Stimulated activated naive CD8-positive, alpha-beta T cell treated with anti-CD3 and anti-CD28 coated beads, Interleukin-15, Interleukin-2, amounts not matched to agents 100 ng/mL and 50 ng/mL, for 24 hours (primary cell): ENCODE results near the gene LRP1.

Source experiments
- H3K27ac Mint-ChIP-seq: one replicate; pipeline ENCODE4 v1.8.0; 2021; ENCODE audit warnings: mild to moderate bottlenecking, mixed read lengths
- H3K27me3 Mint-ChIP-seq: one replicate; pipeline ENCODE4 v1.8.0; 2021; ENCODE audit warnings: mixed read lengths
- H3K36me3 Mint-ChIP-seq: one replicate; pipeline ENCODE4 v1.8.0; 2021; ENCODE audit warnings: low read depth, mixed read lengths
- H3K4me1 Mint-ChIP-seq: one replicate; pipeline ENCODE4 v1.8.0; 2021; ENCODE audit warnings: low read depth, mixed read lengths
- H3K4me3 Mint-ChIP-seq: one replicate; pipeline ENCODE4 v1.8.0; 2021; ENCODE audit warnings: mild to moderate bottlenecking, mixed read lengths
- H3K9me3 Mint-ChIP-seq: one replicate; pipeline ENCODE4 v1.8.0; 2021; ENCODE audit warnings: mixed read lengths

LRP1 gene

GRCh38 chr12:57161491-57161890, 33.2 kb downstream of the LRP1 start:
- Mint-ChIP-seq H3K36me3 (no peaks in the 10 kb centered on the region), H3K27ac (no peak overlapping the region), H3K4me1 (peaks cover 10% of the 10 kb centered on the region), H3K9me3 (no peaks in the 10 kb centered on the region), H3K4me3 (no peak overlapping the region), H3K27me3 (no peaks in the 10 kb centered on the region)

- no peaks in the 10 kb centered on the region for H3K9me3 Mint-ChIP-seq
- H3K36me3 Mint-ChIP-seq, result no peaks in the 10 kb centered on the region
- H3K27me3 Mint-ChIP-seq, result no peaks in the 10 kb centered on the region
- H3K27ac Mint-ChIP-seq, result no peak overlapping the region
- peaks cover 18% of the 10 kb centered on the region for H3K4me1 Mint-ChIP-seq
- H3K4me3 Mint-ChIP-seq, result no peak overlapping the region
Observed at GRCh38 chr12:57162553-57163125, 34.4 kb downstream of the LRP1 start.

GRCh38 chr12:57164454-57164853, 36.2 kb downstream of the LRP1 start:
- peaks cover 12% of the 10 kb centered on the region for H3K4me1 Mint-ChIP-seq
- H3K27me3 Mint-ChIP-seq, result no peaks in the 10 kb centered on the region
- no peaks in the 10 kb centered on the region for H3K36me3 Mint-ChIP-seq
- H3K4me3 Mint-ChIP-seq, result no peak overlapping the region
- H3K27ac Mint-ChIP-seq, result no peak overlapping the region
- no peaks in the 10 kb centered on the region for H3K9me3 Mint-ChIP-seq

GRCh38 chr12:57164966-57165625, 36.8 kb downstream of the LRP1 start:
- H3K9me3 Mint-ChIP-seq, result no peaks in the 10 kb centered on the region
- H3K27me3 Mint-ChIP-seq, result no peaks in the 10 kb centered on the region
- H3K36me3 Mint-ChIP-seq, result no peaks in the 10 kb centered on the region
- H3K4me3 Mint-ChIP-seq, result no peak overlapping the region
- peaks cover 12% of the 10 kb centered on the region for H3K4me1 Mint-ChIP-seq
- no peak overlapping the region for H3K27ac Mint-ChIP-seq

GRCh38 chr12:57165741-57166140, 37.5 kb downstream of the LRP1 start:
- H3K4me1 Mint-ChIP-seq, result peaks cover 12% of the 10 kb centered on the region
- no peaks in the 10 kb centered on the region for H3K27me3 Mint-ChIP-seq
- H3K36me3 Mint-ChIP-seq, result no peaks in the 10 kb centered on the region

GRCh38 chr12:57166971-57167371, 38.7 kb downstream of the LRP1 start:
- no peak overlapping the region for H3K27ac Mint-ChIP-seq
- H3K4me3 Mint-ChIP-seq, result no peak overlapping the region

More at GRCh38 chr12:57165741-57166140, 37.5 kb downstream of the LRP1 start:
- no peak overlapping the region for H3K27ac Mint-ChIP-seq
- H3K4me3 Mint-ChIP-seq, result no peak overlapping the region
- H3K9me3 Mint-ChIP-seq, result no peaks in the 10 kb centered on the region

GRCh38 chr12:57168058-57168457, 39.8 kb downstream of the LRP1 start:
- H3K27me3 Mint-ChIP-seq, result no peaks in the 10 kb centered on the region
- H3K27ac Mint-ChIP-seq, result no peak overlapping the region
- no peaks in the 10 kb centered on the region for H3K9me3 Mint-ChIP-seq
- H3K36me3 Mint-ChIP-seq, result no peaks in the 10 kb centered on the region
- H3K4me1 Mint-ChIP-seq, result peaks cover 12% of the 10 kb centered on the region
- H3K4me3 Mint-ChIP-seq, result no peak overlapping the region

More at GRCh38 chr12:57166971-57167371, 38.7 kb downstream of the LRP1 start:
- no peaks in the 10 kb centered on the region for H3K9me3 Mint-ChIP-seq
- H3K27me3 Mint-ChIP-seq, result no peaks in the 10 kb centered on the region
- H3K36me3 Mint-ChIP-seq, result no peaks in the 10 kb centered on the region
- peaks cover 12% of the 10 kb centered on the region for H3K4me1 Mint-ChIP-seq

- Mint-ChIP-seq H3K4me3 (no peak overlapping the region), H3K27ac (no peak overlapping the region), H3K36me3 (no peaks in the 10 kb centered on the region), H3K27me3 (no peaks in the 10 kb centered on the region), H3K4me1 (peaks cover 12% of the 10 kb centered on the region), H3K9me3 (no peaks in the 10 kb centered on the region)
Observed at GRCh38 chr12:57169046-57169795, 40.9 kb downstream of the LRP1 start.

- H3K27me3 Mint-ChIP-seq, result no peaks in the 10 kb centered on the region
- no peak overlapping the region for H3K4me3 Mint-ChIP-seq
- H3K27ac Mint-ChIP-seq, result no peak overlapping the region
- no peaks in the 10 kb centered on the region for H3K9me3 Mint-ChIP-seq
- no peaks in the 10 kb centered on the region for H3K36me3 Mint-ChIP-seq
- H3K4me1 Mint-ChIP-seq, result peaks cover 12% of the 10 kb centered on the region
Observed at GRCh38 chr12:57169969-57170368, 41.7 kb downstream of the LRP1 start.

GRCh38 chr12:57170408-57170807, 42.1 kb downstream of the LRP1 start:
- H3K27me3 Mint-ChIP-seq, result no peaks in the 10 kb centered on the region
- no peaks in the 10 kb centered on the region for H3K36me3 Mint-ChIP-seq
- H3K27ac Mint-ChIP-seq, result no peak overlapping the region
- H3K4me3 Mint-ChIP-seq, result no peak overlapping the region
- peaks cover 12% of the 10 kb centered on the region for H3K4me1 Mint-ChIP-seq
- H3K9me3 Mint-ChIP-seq, result no peaks in the 10 kb centered on the region

GRCh38 chr12:57170927-57171326, 42.6 kb downstream of the LRP1 start:
- Mint-ChIP-seq H3K27me3 (no peaks in the 10 kb centered on the region), H3K27ac (no peak overlapping the region), H3K36me3 (no peaks in the 10 kb centered on the region), H3K4me3 (no peak overlapping the region), H3K9me3 (no peaks in the 10 kb centered on the region), H3K4me1 (peaks cover 12% of the 10 kb centered on the region)

- peaks cover 8% of the 10 kb centered on the region for H3K4me1 Mint-ChIP-seq
- no peaks in the 10 kb centered on the region for H3K36me3 Mint-ChIP-seq
- H3K27ac Mint-ChIP-seq, result no peak overlapping the region
- no peaks in the 10 kb centered on the region for H3K9me3 Mint-ChIP-seq
- H3K27me3 Mint-ChIP-seq, result no peaks in the 10 kb centered on the region
- no peak overlapping the region for H3K4me3 Mint-ChIP-seq
Observed at GRCh38 chr12:57171668-57172067, 43.4 kb downstream of the LRP1 start.

- H3K27me3 Mint-ChIP-seq, result no peaks in the 10 kb centered on the region
- no peak overlapping the region for H3K27ac Mint-ChIP-seq
- H3K4me3 Mint-ChIP-seq, result no peak overlapping the region
- no peaks in the 10 kb centered on the region for H3K36me3 Mint-ChIP-seq
- H3K4me1 Mint-ChIP-seq, result no peaks in the 10 kb centered on the region
- no peaks in the 10 kb centered on the region for H3K9me3 Mint-ChIP-seq
Observed at GRCh38 chr12:57173089-57173488, 44.8 kb downstream of the LRP1 start.

GRCh38 chr12:57173683-57174082, 45.4 kb downstream of the LRP1 start:
- no peak overlapping the region for H3K27ac Mint-ChIP-seq
- no peak overlapping the region for H3K4me3 Mint-ChIP-seq
- H3K36me3 Mint-ChIP-seq, result no peaks in the 10 kb centered on the region
- no peaks in the 10 kb centered on the region for H3K9me3 Mint-ChIP-seq
- H3K4me1 Mint-ChIP-seq, result no peaks in the 10 kb centered on the region
- H3K27me3 Mint-ChIP-seq, result no peaks in the 10 kb centered on the region

- Mint-ChIP-seq H3K9me3 (no peaks in the 10 kb centered on the region), H3K27me3 (no peaks in the 10 kb centered on the region), H3K4me3 (no peak overlapping the region), H3K4me1 (no peaks in the 10 kb centered on the region), H3K27ac (no peak overlapping the region), H3K36me3 (no peaks in the 10 kb centered on the region)
Observed at GRCh38 chr12:57175428-57176138, 47.3 kb downstream of the LRP1 start.
